ENCODE measurements around the gene CACFD1. TPM values are rescaled to one million over a fixed set of nuclear protein-coding genes. Genes with fewer than 3 reads are reported as not detected.
A peak's percentile ranks its signal among the peaks of the same experiment; 100 is the strongest.

Gene CACFD1
- total and polyA plus RNA-seq, 2 of the 13 experiments (the other 11 are each of a cell fraction or from before 2014, with no cell fraction given): 13.8 to 14.6 TPM

DNA sequence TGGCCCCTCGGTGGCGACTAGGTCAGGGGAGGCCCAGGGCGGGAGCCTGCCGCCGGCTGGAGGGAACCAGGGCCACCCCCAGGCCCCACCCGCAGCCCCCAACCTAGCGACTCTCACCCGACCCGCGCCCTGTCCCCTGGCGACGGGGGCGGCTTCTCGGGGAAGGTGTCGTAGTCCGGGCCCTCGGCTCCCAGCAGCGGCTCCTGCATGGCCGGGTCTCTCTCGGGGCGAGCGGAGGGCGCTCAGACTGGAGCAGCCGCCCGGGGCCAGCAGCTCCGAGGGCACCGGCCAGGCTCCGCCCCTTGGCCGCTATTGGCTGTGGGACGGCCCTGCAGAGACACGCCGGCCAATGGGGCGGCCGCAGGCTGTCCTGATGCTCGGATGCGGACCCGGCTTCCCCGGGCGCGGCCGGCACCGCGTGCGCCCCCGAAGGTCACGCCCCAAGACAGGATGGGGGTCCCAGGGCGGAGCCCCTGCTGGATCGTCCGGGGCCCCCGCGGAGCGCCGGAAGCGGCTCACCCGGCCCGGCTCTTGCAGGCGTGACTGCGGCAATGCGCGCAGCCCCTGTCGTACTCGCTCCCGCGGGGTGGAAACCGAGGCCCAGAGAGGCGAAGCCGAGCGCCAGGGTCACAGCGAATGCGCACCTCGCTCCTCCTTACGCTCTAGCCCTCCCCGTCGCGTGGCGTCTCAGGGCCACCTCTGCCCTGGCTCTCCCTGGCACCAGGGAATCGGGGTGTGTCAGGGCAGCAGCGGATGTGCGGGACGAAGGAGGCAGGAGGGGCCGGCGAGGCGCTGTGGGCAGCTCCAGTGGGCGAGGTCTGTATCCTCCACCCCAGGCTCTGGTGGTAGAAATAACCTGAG is 19.3 kb downstream of the CACFD1 start, which contains the start of gene SLC2A6 (continued):
- TF ChIP-seq, protein P1, sequence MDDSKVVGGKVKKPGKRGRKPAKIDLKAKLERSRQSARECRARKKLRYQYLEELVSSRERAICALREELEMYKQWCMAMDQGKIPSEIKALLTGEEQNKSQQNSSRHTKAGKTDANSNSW (CRISPR knock-in tag; IDR thresholded peaks at IDR 0.05; ENCODE audit: borderline replicate concordance): no peak; the same call in 1 of the 2 replicates
- TF ChIP-seq, protein P2, sequence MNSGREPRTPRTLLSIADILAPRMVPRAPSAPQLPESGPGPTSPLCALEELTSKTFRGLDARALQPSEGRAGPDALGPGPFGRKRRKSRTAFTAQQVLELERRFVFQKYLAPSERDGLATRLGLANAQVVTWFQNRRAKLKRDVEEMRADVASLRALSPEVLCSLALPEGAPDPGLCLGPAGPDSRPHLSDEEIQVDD (CRISPR knock-in tag; IDR thresholded peaks at IDR 0.05; ENCODE audit: borderline replicate concordance): no peak
- no peak for TF ChIP-seq ZFP36L2 (CRISPR knock-in tag; IDR thresholded peaks at IDR 0.05)
- TF ChIP-seq ZNF230 (CRISPR knock-in tag; IDR thresholded peaks at IDR 0.05): no peak
- TF ChIP-seq ZNF777 (CRISPR knock-in tag; IDR thresholded peaks at IDR 0.05): peak; percentile 46; the same call in 1 of the 2 replicates
- TF ChIP-seq ZNF567 (CRISPR knock-in tag; IDR thresholded peaks at IDR 0.05; ENCODE audit: borderline replicate concordance): no peak
- TF ChIP-seq HMGA1 (CRISPR knock-in tag; conservative IDR thresholded peaks at IDR 0.05): no peak
- no peak for TF ChIP-seq MATR3 (CRISPR knock-in tag; IDR thresholded peaks at IDR 0.05)
- TF ChIP-seq, protein P3, sequence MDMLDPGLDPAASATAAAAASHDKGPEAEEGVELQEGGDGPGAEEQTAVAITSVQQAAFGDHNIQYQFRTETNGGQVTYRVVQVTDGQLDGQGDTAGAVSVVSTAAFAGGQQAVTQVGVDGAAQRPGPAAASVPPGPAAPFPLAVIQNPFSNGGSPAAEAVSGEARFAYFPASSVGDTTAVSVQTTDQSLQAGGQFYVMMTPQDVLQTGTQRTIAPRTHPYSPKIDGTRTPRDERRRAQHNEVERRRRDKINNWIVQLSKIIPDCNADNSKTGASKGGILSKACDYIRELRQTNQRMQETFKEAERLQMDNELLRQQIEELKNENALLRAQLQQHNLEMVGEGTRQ (IDR thresholded peaks at IDR 0.05; ENCODE audit: low read depth, low read length): no peak
- TF ChIP-seq, protein P3 (CRISPR knock-in tag; IDR thresholded peaks at IDR 0.05; ENCODE audit: borderline replicate concordance): no peak; the same call in 1 of the 2 replicates
- TF ChIP-seq ISL2 (CRISPR knock-in tag; IDR thresholded peaks at IDR 0.05): no peak
- no peak for TF ChIP-seq SMAD9 (CRISPR knock-in tag; IDR thresholded peaks at IDR 0.05)
- TF ChIP-seq YEATS2 (CRISPR knock-in tag; IDR thresholded peaks at IDR 0.05; ENCODE audit: borderline replicate concordance): no peak
- no peak for TF ChIP-seq DNMT3B (CRISPR knock-in tag; conservative IDR thresholded peaks at IDR 0.05)
- TF ChIP-seq, protein P4, sequence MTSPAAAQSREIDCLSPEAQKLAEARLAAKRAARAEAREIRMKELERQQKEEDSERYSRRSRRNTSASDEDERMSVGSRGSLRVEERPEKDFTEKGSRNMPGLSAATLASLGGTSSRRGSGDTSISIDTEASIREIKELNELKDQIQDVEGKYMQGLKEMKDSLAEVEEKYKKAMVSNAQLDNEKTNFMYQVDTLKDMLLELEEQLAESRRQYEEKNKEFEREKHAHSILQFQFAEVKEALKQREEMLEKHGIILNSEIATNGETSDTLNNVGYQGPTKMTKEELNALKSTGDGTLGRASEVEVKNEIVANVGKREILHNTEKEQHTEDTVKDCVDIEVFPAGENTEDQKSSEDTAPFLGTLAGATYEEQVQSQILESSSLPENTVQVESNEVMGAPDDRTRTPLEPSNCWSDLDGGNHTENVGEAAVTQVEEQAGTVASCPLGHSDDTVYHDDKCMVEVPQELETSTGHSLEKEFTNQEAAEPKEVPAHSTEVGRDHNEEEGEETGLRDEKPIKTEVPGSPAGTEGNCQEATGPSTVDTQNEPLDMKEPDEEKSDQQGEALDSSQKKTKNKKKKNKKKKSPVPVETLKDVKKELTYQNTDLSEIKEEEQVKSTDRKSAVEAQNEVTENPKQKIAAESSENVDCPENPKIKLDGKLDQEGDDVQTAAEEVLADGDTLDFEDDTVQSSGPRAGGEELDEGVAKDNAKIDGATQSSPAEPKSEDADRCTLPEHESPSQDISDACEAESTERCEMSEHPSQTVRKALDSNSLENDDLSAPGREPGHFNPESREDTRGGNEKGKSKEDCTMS (CRISPR knock-in tag; conservative IDR thresholded peaks at IDR 0.05): no peak
- TF ChIP-seq ZZZ3 (CRISPR knock-in tag; IDR thresholded peaks at IDR 0.05; ENCODE audit: borderline replicate concordance): 0 out of 2 replicates have a peak, but pooled peaks have one; percentile 21
- TF ChIP-seq ZNF724P (CRISPR knock-in tag; IDR thresholded peaks at IDR 0.05; ENCODE audit: borderline replicate concordance): 0 out of 2 replicates have a peak, but pooled peaks have one; percentile 51
- TF ChIP-seq, protein P5, sequence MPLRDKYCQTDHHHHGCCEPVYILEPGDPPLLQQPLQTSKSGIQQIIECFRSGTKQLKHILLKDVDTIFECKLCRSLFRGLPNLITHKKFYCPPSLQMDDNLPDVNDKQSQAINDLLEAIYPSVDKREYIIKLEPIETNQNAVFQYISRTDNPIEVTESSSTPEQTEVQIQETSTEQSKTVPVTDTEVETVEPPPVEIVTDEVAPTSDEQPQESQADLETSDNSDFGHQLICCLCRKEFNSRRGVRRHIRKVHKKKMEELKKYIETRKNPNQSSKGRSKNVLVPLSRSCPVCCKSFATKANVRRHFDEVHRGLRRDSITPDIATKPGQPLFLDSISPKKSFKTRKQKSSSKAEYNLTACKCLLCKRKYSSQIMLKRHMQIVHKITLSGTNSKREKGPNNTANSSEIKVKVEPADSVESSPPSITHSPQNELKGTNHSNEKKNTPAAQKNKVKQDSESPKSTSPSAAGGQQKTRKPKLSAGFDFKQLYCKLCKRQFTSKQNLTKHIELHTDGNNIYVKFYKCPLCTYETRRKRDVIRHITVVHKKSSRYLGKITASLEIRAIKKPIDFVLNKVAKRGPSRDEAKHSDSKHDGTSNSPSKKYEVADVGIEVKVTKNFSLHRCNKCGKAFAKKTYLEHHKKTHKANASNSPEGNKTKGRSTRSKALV (CRISPR knock-in tag; IDR thresholded peaks at IDR 0.05): peak; percentile 59; the same call in 1 of the 2 replicates
- no peak for TF ChIP-seq RELA (CRISPR knock-in tag; IDR thresholded peaks at IDR 0.05)
- TF ChIP-seq ZNF674 (CRISPR knock-in tag; IDR thresholded peaks at IDR 0.05; ENCODE audit: low read depth): 0 out of 2 replicates have a peak, but pooled peaks have one; percentile 40
- TF ChIP-seq YEATS4 (CRISPR knock-in tag; IDR thresholded peaks at IDR 0.05; ENCODE audit: borderline replicate concordance): peak; percentile 17; the same call in 1 of the 2 replicates
- TF ChIP-seq, protein P6, sequence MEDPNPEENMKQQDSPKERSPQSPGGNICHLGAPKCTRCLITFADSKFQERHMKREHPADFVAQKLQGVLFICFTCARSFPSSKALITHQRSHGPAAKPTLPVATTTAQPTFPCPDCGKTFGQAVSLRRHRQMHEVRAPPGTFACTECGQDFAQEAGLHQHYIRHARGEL (CRISPR knock-in tag; IDR thresholded peaks at IDR 0.05): no peak

Measured in HepG2 (cell line).